ACC112 (cell line): ENCODE data around the gene OGFOD1.
A peak's percentile ranks its signal among the peaks of the same experiment; 100 is the strongest.

ENCODE experiments used
- H2AFZ ChIP-seq: fragments of 200-600 bp; sonication (generic); one replicate; pipeline ENCODE4 v1.6.0; 2017; ENCODE audit warnings: antibody characterized with exemption, low read length; ENCODE audit not compliant: unreplicated experiment
- H3K27ac ChIP-seq: fragments of 200-600 bp; sonication (generic); 2 replicates; pipeline ENCODE4 v1.5.1; 2014; ENCODE audit warnings: low read depth, mild to moderate bottlenecking, antibody characterized with exemption, low read length, moderate library complexity
- H3K27me3 ChIP-seq: fragments of 200-600 bp; sonication (generic); 2 replicates; pipeline ENCODE4 v1.6.1; 2014; ENCODE audit warnings: mild to moderate bottlenecking, antibody characterized with exemption, low read length, moderate library complexity, mixed read lengths; ENCODE audit not compliant: insufficient read depth
- H3K36me3 ChIP-seq: fragments of 200-600 bp; sonication (generic); 2 replicates; pipeline ENCODE4 v1.6.1; 2016; ENCODE audit warnings: mild to moderate bottlenecking, antibody characterized with exemption, low read length, moderate library complexity, mixed read lengths; ENCODE audit not compliant: insufficient read depth
- H3K4me1 ChIP-seq: fragments of 200-600 bp; sonication (generic); one replicate; pipeline ENCODE4 v1.6.1; 2016; ENCODE audit warnings: low read length, mixed read lengths; ENCODE audit not compliant: insufficient read depth, unreplicated experiment, control insufficient read depth
- H3K4me3 ChIP-seq: fragments of 200-600 bp; sonication (generic); 2 replicates; pipeline ENCODE4 v1.5.1; 2014; ENCODE audit warnings: mild to moderate bottlenecking, low read depth, low read length
- H3K79me2 ChIP-seq: fragments of 200-600 bp; sonication (generic); one replicate; pipeline ENCODE4 v1.6.0; 2016; ENCODE audit warnings: low read length; ENCODE audit not compliant: control insufficient read depth, unreplicated experiment, insufficient read depth

Gene OGFOD1

GRCh38 chr16:56428091-56428490, 23.3 kb upstream of the OGFOD1 start:
- H3K27me3 ChIP-seq = no peaks in the 10 kb centered on the region
- H3K36me3 ChIP-seq = peaks cover 7% of the 10 kb centered on the region
- peaks cover 7% of the 10 kb centered on the region for H3K4me1 ChIP-seq
- no peak overlapping the region for H3K4me3 ChIP-seq
- no peak overlapping the region for H2AFZ ChIP-seq
- H3K79me2 ChIP-seq = peaks cover 22% of the 10 kb centered on the region
- H3K27ac ChIP-seq = no peak overlapping the region

GRCh38 chr16:56436258-56436657, 15.1 kb upstream of the OGFOD1 start:
- Histone ChIP-seq H3K27me3 (no peaks in the 10 kb centered on the region), H3K79me2 (peaks cover 8% of the 10 kb centered on the region), H3K27ac (no peak overlapping the region), H3K4me1 (no peaks in the 10 kb centered on the region), H2AFZ (no peak overlapping the region), H3K36me3 (peaks cover 29% of the 10 kb centered on the region), H3K4me3 (no peak overlapping the region)

GRCh38 chr16:56438038-56438437, 13.3 kb upstream of the OGFOD1 start:
- H3K4me1 ChIP-seq = no peaks in the 10 kb centered on the region
- H3K27ac ChIP-seq = no peak overlapping the region
- H2AFZ ChIP-seq = no peak overlapping the region
- H3K4me3 ChIP-seq = no peak overlapping the region
- peaks cover 9% of the 10 kb centered on the region for H3K79me2 ChIP-seq
- H3K27me3 ChIP-seq = no peaks in the 10 kb centered on the region
- H3K36me3 ChIP-seq = peaks cover 23% of the 10 kb centered on the region

DNA sequence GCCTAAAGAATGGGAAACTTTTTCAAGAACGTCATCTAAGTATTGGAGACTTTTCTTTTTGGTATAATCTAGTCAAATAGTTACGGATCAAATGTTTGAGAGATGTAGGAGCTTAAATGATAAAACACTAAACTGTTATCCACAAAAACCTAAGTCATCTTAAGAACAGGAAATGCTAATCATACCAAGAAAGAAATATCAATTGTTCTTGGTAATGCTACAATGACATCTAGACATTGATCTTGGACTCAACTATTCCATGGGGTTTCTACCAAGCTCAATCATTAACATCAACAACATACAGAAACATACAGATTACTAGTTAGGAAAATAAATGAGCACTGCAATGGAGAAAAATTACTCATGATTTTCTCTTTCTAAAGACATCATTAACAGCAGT, 4.1 kb upstream of the OGFOD1 start:
- no peak overlapping the region for H2AFZ ChIP-seq
- no peaks in the 10 kb centered on the region for H3K27me3 ChIP-seq
- H3K27ac ChIP-seq = no peak overlapping the region
- H3K79me2 ChIP-seq = peaks cover 69% of the 10 kb centered on the region
- H3K36me3 ChIP-seq = peaks cover 23% of the 10 kb centered on the region
- H3K4me1 ChIP-seq = peaks cover 35% of the 10 kb centered on the region
- 0 out of 2 replicates have a peak overlapping the region, but pooled peaks have one; percentile 6 for H3K4me3 ChIP-seq

GRCh38 chr16:56448005-56448404, 3.3 kb upstream of the OGFOD1 start:
- no peak overlapping the region for H3K27ac ChIP-seq
- peaks cover 23% of the 10 kb centered on the region for H3K36me3 ChIP-seq
- H3K4me1 ChIP-seq = peaks cover 42% of the 10 kb centered on the region
- no peak overlapping the region for H2AFZ ChIP-seq
- H3K27me3 ChIP-seq = no peaks in the 10 kb centered on the region
- peaks cover 74% of the 10 kb centered on the region for H3K79me2 ChIP-seq
- peak overlapping the region; percentile 6; the same call in 1 of the 2 replicates for H3K4me3 ChIP-seq

DNA sequence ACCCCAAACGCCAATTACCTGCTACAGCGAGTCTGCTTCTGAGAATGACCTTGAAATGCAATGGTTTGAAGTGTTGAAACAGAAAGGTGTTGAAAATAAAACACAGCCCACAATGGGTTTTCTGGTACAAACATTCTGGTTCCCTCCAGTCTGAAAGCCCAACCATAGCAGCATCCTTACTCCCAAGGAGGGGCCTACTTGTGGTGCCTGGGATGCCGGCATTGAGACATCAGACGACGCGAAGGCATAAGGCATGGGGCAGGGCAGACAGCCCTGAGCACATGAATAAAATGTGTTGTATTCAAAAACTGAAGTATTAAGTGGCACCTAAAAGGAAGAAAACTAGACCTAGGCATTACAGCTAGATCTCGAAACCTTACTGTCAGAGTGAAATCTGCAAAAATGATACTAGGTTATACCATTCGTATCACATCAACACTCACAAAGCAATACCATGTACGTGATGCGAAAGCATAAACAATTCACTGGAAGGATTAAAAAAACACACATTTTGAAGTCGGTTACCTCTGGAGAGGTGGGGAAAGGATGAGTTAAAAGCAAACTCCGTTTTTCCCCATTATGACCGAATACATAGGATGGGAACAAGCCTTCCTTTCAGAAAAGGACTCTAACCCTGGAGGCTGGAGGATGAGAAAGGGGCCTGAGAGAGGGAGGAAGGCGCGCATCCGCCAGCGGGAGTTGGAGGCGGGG, 924 bp upstream of the OGFOD1 start:
- Histone ChIP-seq H3K36me3 (peaks cover 28% of the 10 kb centered on the region), H2AFZ (peak overlapping the region; percentile 99), H3K79me2 (peaks cover 75% of the 10 kb centered on the region), H3K27me3 (no peaks in the 10 kb centered on the region), H3K4me1 (peaks cover 46% of the 10 kb centered on the region), H3K27ac (peak overlapping the region; percentile 58), H3K4me3 (peak overlapping the region; percentile 97)

DNA sequence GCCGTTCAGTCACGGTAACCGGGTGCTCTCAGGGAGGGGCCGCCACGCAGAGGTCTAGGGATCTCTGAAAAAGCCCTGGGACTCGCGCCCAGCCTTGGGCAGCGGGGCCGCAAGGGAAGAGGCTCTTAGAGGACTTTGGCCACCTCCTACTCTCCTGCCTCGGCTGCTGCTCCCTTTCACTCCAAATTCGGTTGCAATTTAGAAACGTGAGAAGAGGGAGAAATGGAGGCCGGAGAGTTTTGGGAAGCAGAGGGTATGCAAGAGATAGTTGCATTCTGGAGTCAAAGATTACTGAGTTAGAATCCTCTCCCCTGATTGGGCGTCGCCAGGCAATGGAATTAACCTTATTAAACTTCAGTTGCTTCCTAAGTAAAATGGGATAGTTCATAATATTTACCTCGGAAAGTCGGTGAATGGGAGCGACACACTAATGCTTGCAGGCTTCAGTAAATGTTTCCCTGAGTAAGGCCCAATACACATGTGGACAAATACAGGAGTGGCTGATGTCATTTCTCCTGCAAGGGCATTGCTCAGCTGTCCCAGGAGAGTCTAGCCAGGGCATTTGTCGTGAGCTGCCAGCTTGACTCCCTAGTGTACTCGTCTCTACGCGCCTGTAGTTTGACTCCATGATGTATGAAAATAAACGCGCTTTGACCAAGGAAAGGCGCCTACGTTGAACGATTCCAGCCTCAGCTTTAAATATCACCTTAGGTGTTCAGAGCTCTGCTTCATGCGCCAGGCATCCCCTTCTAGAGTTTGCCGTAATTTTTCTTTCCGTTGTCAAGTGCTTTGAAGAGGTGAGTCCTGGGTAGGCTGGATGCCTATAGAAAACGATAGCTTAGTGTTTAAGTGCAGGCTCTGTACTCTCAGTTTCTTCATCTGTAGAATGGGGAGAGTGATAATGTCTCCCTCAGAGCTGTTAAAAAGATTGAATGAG, 667 bp downstream of the OGFOD1 start:
- Histone ChIP-seq H3K27me3 (no peaks in the 10 kb centered on the region), H3K4me3 (peak overlapping the region; percentile 97), H3K79me2 (peaks cover 74% of the 10 kb centered on the region), H3K4me1 (peaks cover 44% of the 10 kb centered on the region), H3K27ac (peak overlapping the region; percentile 56), H3K36me3 (peaks cover 34% of the 10 kb centered on the region), H2AFZ (peak overlapping the region; percentile 69)

GRCh38 chr16:56457927-56458470, 6.6 kb downstream of the OGFOD1 start:
- Histone ChIP-seq H3K4me3 (no peak overlapping the region), H3K27ac (no peak overlapping the region), H3K27me3 (no peaks in the 10 kb centered on the region), H3K36me3 (peaks cover 45% of the 10 kb centered on the region), H3K79me2 (peaks cover 16% of the 10 kb centered on the region), H3K4me1 (peaks cover 4% of the 10 kb centered on the region), H2AFZ (no peak overlapping the region)

GRCh38 chr16:56460101-56460500, 8.7 kb downstream of the OGFOD1 start:
- H3K79me2 ChIP-seq = peaks cover 7% of the 10 kb centered on the region
- H3K4me1 ChIP-seq = no peaks in the 10 kb centered on the region
- no peak overlapping the region for H3K27ac ChIP-seq
- H2AFZ ChIP-seq = no peak overlapping the region
- no peak overlapping the region for H3K4me3 ChIP-seq
- peaks cover 47% of the 10 kb centered on the region for H3K36me3 ChIP-seq
- H3K27me3 ChIP-seq = no peaks in the 10 kb centered on the region

DNA sequence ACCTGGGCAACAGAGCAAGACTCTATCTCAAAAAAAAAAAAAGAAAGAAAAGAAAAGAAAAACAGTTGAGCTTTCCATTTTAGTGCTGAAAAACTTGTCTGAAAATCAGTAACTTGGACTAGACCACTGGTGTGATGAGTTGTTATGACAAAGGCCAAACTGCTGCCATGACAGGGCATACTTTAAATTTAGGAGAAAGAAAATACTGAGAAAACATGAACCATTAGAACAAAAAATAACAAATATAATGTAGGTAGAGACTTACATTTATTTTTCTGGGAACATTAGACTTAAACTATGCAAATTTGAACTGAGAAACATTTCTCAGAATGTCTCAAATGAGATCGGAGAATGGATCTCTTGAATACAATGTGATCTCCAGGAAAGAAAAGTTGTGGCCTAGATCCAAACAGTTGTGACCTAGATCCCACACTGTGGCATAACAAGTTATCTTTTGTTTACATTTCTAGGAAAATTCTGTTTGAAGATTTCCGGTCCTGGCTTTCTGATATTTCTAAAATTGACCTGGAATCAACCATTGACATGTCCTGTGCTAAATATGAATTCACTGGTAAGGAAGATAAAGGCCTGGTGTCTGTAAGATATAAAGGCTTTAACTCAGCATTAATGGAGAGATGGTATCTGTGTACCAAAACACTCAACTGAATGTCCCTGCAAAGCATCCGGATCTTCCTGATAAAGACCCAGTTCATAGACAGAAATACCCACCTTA, 10.9 kb downstream of the OGFOD1 start:
- Histone ChIP-seq H3K4me1 (no peaks in the 10 kb centered on the region), H3K36me3 (peaks cover 42% of the 10 kb centered on the region), H3K79me2 (no peaks in the 10 kb centered on the region), H2AFZ (no peak overlapping the region), H3K27ac (no peak overlapping the region), H3K27me3 (no peaks in the 10 kb centered on the region), H3K4me3 (no peak overlapping the region)
